Tibial nerve (tissue), 4 donors: ENCODE measurements around the gene PCDHB8. TPM values are rescaled to one million over a fixed set of nuclear protein-coding genes. Genes with fewer than 3 reads are reported as not detected.
"Not testable (repeated sequence)": the region's sequence is repeated elsewhere in the genome, so short reads cannot be mapped to it uniquely, and the experiment has no call there.

Source experiments
- DNase-seq, 2 donors: peaks; one replicate each; pipeline ENCODE4 v3.0.0-alpha.2; 2019; ENCODE audit warnings: low spot score in 2 of 2
- H3K27ac ChIP-seq, 4 donors: fragments of 200-600 bp; sonication (generic) in 3 of 4; one replicate each; pipeline ENCODE4 v1.5.1; 2017 to 2019; ENCODE audit warnings: mild to moderate bottlenecking in 1 of 4
- H3K27me3 ChIP-seq, 2 donors: fragments of 200-600 bp; sonication (generic) in 1 of 2; one replicate each; pipeline versions ENCODE4 v1.5.1 to v1.6.0; 2017 to 2019
- H3K36me3 ChIP-seq, 3 donors: fragments of 200-600 bp; sonication (generic); one replicate each; pipeline ENCODE4 v1.5.1; 2018 to 2019
- H3K4me1 ChIP-seq, 4 donors: fragments of 200-600 bp; sonication (generic) in 3 of 4; one replicate each; pipeline ENCODE4 v1.5.1; 2017 to 2019
- H3K4me3 ChIP-seq, 4 donors: fragments of 200-600 bp; sonication (generic) in 3 of 4; one replicate each; pipeline ENCODE4 v1.5.1; 2017 to 2019; ENCODE audit warnings: mild to moderate bottlenecking in 1 of 4, moderate library complexity in 1 of 4
- H3K9me3 ChIP-seq, 4 donors: fragments of 200-600 bp; sonication (generic) in 3 of 4; one replicate each; pipeline ENCODE4 v1.5.1; 2017 to 2019
- EP300 ChIP-seq, 2 donors: sonication (generic); formaldehyde crosslinking; IDR thresholded peaks; one replicate each; pipeline ENCODE4 v1.6.1; 2017; ENCODE audit warnings: antibody characterized with exemption in 2 of 2, mild to moderate bottlenecking in 1 of 2
- POLR2A ChIP-seq, 2 donors: fragments of 450-650 bp; IDR thresholded peaks; one replicate each; pipeline ENCODE4 v1.6.1; 2017; ENCODE audit warnings: antibody characterized with exemption in 2 of 2, mild to moderate bottlenecking in 2 of 2, moderate library complexity in 2 of 2
- whole genome bisulfite sequencing, 2 donors: methylation state at CpG; one replicate each; pipeline ENCODE4 v1.1.5; 2018; 5-methylcytosine and 5-hydroxymethylcytosine counted together
- total RNA-seq, 4 donors: library from RNA; depleted of rRNA; stranded (reverse); fragments of >200 nt; gene quantifications; one replicate each; pipeline ENCODE4 v1.1.0, GENCODE V29; 2016
- TF ChIP-seq, protein P1 (sequence below), 5 experiments: fragments of 200-600 bp in 3 of 5; fragments of 450-650 bp in 2 of 5; sonication (generic) in 3 of 5; IDR thresholded peaks; one replicate each; pipeline ENCODE4 v1.5.1; 2016 to 2019; ENCODE audit warnings: antibody characterized with exemption in 5 of 5, mild to moderate bottlenecking in 3 of 5, moderate library complexity in 2 of 5

The PCDHB8 gene
- total RNA-seq, 4 donors from 2014 or later, result 1.0 to 4.2 (median 3.5) TPM

GRCh38 chr5:141196363-141196762 is 18.8 kb downstream of the PCDHB8 start:
- no peak for TF ChIP-seq EP300 (IDR thresholded peaks at IDR 0.05)
- TF ChIP-seq POLR2A (IDR thresholded peaks at IDR 0.05), result no peak
- TF ChIP-seq, protein P1, sequence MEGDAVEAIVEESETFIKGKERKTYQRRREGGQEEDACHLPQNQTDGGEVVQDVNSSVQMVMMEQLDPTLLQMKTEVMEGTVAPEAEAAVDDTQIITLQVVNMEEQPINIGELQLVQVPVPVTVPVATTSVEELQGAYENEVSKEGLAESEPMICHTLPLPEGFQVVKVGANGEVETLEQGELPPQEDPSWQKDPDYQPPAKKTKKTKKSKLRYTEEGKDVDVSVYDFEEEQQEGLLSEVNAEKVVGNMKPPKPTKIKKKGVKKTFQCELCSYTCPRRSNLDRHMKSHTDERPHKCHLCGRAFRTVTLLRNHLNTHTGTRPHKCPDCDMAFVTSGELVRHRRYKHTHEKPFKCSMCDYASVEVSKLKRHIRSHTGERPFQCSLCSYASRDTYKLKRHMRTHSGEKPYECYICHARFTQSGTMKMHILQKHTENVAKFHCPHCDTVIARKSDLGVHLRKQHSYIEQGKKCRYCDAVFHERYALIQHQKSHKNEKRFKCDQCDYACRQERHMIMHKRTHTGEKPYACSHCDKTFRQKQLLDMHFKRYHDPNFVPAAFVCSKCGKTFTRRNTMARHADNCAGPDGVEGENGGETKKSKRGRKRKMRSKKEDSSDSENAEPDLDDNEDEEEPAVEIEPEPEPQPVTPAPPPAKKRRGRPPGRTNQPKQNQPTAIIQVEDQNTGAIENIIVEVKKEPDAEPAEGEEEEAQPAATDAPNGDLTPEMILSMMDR (IDR thresholded peaks at IDR 0.05), result no peak
- Histone ChIP-seq H3K27me3 (no peaks in the 10 kb centered on the region), H3K9me3 (peaks cover 0 to 94% (median 36%) of the 10 kb centered on the region in 4 donors), H3K27ac (no peak overlapping the region), H3K4me1 (no peaks in the 10 kb centered on the region), H3K4me3 (no peak overlapping the region), H3K36me3 (no peaks in the 10 kb centered on the region)
- 52 to 59% methylated on average over 3 of the region's 3 CpGs for WGBS, 2 donors
- DNase-seq, result no peak

- no peaks in the 10 kb centered on the region for H3K4me1 ChIP-seq
- no peaks in the 10 kb centered on the region for H3K27me3 ChIP-seq
- no peak within 1 kb of the TSS for H3K27ac ChIP-seq
- H3K4me3 ChIP-seq, result peak within 1 kb of the TSS in 1 of 4 donors; percentile 27
- H3K36me3 ChIP-seq, result no peaks in the 10 kb centered on the region
- H3K9me3 ChIP-seq, result peaks cover 0 to 96% (median 39%) of the 10 kb centered on the region in 4 donors
- TF ChIP-seq, protein P1 (IDR thresholded peaks at IDR 0.05), result no peak
- TF ChIP-seq POLR2A (IDR thresholded peaks at IDR 0.05) (no peak), EP300 (IDR thresholded peaks at IDR 0.05) (no peak)
- WGBS, 2 donors, result 43 to 50% methylated on average over 21 of the region's 21 CpGs
- no peak for DNase-seq
These were observed 22.0 kb downstream of the PCDHB8 start, which contains the start of gene PCDHB11 for GRCh38 chr5:141199359-141200235. Gene PCDHB11 (plus strand): TSS chr5:141199627. CDS start chr5:141199775, 148 bp downstream.

DNA sequence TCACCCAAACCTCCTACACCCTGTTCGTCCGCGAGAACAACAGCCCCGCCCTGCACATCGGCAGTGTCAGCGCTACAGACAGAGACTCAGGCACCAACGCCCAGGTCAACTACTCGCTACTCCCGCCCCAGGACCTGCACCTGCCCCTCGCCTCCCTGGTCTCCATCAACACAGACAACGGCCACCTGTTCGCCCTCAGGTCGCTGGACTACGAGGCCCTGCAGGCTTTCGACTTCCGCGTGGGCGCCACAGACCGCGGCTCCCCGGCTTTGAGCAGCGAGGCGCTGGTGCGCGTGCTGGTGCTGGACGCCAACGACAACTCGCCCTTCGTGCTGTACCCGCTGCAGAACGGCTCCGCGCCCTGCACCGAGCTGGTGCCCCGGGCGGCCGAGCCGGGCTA is 23.5 kb downstream of the PCDHB8 start:
- DNase-seq, H3K27ac ChIP-seq, H3K27me3 ChIP-seq, H3K36me3 ChIP-seq, H3K4me3 ChIP-seq, H3K4me1 ChIP-seq: not testable (repeated sequence)
- 41 to 50% methylated on average over 10 to 30 of the region's 38 CpGs for WGBS, 2 donors
- H3K9me3 ChIP-seq, result peaks cover 0 to 96% (median 37%) of the 10 kb centered on the region in 4 donors

GRCh38 chr5:141201646-141202045 is 24.1 kb downstream of the PCDHB8 start:
- not testable (repeated sequence) for DNase-seq, H3K36me3 ChIP-seq, H3K4me1 ChIP-seq, H3K4me3 ChIP-seq, H3K27ac ChIP-seq, H3K27me3 ChIP-seq
- H3K9me3 ChIP-seq, result peaks cover 0 to 95% (median 37%) of the 10 kb centered on the region in 4 donors
- 43 to 46% methylated on average over 17 to 21 of the region's 35 CpGs for WGBS, 2 donors

- Histone ChIP-seq H3K27me3 (no peaks in the 10 kb centered on the region), H3K4me1 (no peaks in the 10 kb centered on the region), H3K36me3 (peaks cover 0 to 14% (median 0%) of the 10 kb centered on the region in 3 donors), H3K9me3 (peaks cover 0 to 97% (median 35%) of the 10 kb centered on the region in 4 donors), H3K27ac (no peak within 1 kb of the TSS), H3K4me3 (peak within 1 kb of the TSS in 1 of 4 donors; percentile 24)
- DNase-seq, result peak in 1 of 2 donors; percentile 9
- TF ChIP-seq, protein P1 (IDR thresholded peaks at IDR 0.05), result peak in 1 of 5 experiments; percentile 13
- no peak for TF ChIP-seq POLR2A (IDR thresholded peaks at IDR 0.05)
- WGBS, 2 donors, result 21 to 22% methylated on average over 11 of the region's 11 CpGs
These were observed 30.9 kb downstream of the PCDHB8 start, which contains the start of gene PCDHB12 for GRCh38 chr5:141208478-141208877. Gene PCDHB12 (plus strand): TSS chr5:141208719. CDS start chr5:141208908, 189 bp downstream.

- peaks cover 0 to 14% (median 0%) of the 10 kb centered on the region in 3 donors for H3K36me3 ChIP-seq
- H3K4me3 ChIP-seq, H3K27me3 ChIP-seq, DNase-seq, H3K27ac ChIP-seq, H3K4me1 ChIP-seq: not testable (repeated sequence)
- 39 to 65% methylated on average over 12 to 16 of the region's 39 CpGs for WGBS, 2 donors
- H3K9me3 ChIP-seq, result peaks cover 0 to 96% (median 38%) of the 10 kb centered on the region in 4 donors
These were observed 32.7 kb downstream of the PCDHB8 start for GRCh38 chr5:141210281-141210680.

DNA sequence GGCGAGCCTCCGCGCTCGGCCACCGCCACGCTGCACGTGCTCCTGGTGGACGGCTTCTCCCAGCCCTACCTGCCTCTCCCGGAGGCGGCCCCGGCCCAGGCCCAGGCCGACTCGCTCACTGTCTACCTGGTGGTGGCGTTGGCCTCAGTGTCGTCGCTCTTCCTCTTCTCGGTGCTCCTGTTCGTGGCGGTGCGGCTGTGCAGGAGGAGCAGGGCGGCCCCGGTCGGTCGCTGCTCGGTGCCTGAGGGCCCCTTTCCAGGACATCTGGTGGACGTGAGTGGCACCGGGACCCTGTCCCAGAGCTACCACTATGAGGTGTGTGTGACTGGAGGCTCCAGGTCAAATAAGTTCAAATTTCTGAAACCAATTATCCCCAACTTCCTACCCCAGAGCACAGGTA is 33.3 kb downstream of the PCDHB8 start:
- H3K27me3 ChIP-seq, H3K4me3 ChIP-seq, H3K27ac ChIP-seq, DNase-seq, H3K4me1 ChIP-seq: not testable (repeated sequence)
- H3K36me3 ChIP-seq, result peaks cover 0 to 14% (median 0%) of the 10 kb centered on the region in 3 donors
- 37 to 40% methylated on average over 15 to 16 of the region's 27 CpGs for WGBS, 2 donors
- H3K9me3 ChIP-seq, result peaks cover 0 to 95% (median 37%) of the 10 kb centered on the region in 4 donors
